GM23338 (cell line): ENCODE results near the gene MDN1.

Experiments
- EZH2phosphoT487 ChIP-seq: fragments of 200-600 bp; sonication (generic); IDR thresholded peaks from one replicate; pipeline ENCODE4 v1.8.1; 2018; ENCODE audit warnings: antibody characterized with exemption; ENCODE audit not compliant: unreplicated experiment
- JUNB ChIP-seq: IDR thresholded peaks from one replicate; pipeline ENCODE4 v1.6.1; 2016; ENCODE audit warnings: antibody characterized with exemption; ENCODE audit not compliant: unreplicated experiment
- STAT1 ChIP-seq: IDR thresholded peaks from one replicate; pipeline ENCODE4 v1.6.1; 2016; ENCODE audit warnings: antibody characterized with exemption; ENCODE audit not compliant: unreplicated experiment
- TF ChIP-seq, protein P1 (sequence below): IDR thresholded peaks from one replicate; pipeline ENCODE4 v1.6.1; 2018; ENCODE audit warnings: antibody characterized with exemption; ENCODE audit not compliant: unreplicated experiment
- TF ChIP-seq, protein P2 (sequence below), 2 experiments: fragments of 200-600 bp in 1 of 2; sonication (generic) in 1 of 2; conservative IDR thresholded peaks; 2 replicates each; pipeline versions ENCODE4 v1.5.1 to v1.6.1; 2016 to 2017; ENCODE audit warnings: antibody characterized with exemption in 2 of 2, low read depth in 2 of 2, mild to moderate bottlenecking in 2 of 2, moderate library complexity in 1 of 2
- TF ChIP-seq, protein P3 (sequence below): fragments of 250-450 bp; sonication (Bioruptor Pico); IDR thresholded peaks from 2 replicates; pipeline ENCODE4 v1.5.0; 2020; ENCODE audit warnings: mild to moderate bottlenecking, moderate library complexity

DNA sequence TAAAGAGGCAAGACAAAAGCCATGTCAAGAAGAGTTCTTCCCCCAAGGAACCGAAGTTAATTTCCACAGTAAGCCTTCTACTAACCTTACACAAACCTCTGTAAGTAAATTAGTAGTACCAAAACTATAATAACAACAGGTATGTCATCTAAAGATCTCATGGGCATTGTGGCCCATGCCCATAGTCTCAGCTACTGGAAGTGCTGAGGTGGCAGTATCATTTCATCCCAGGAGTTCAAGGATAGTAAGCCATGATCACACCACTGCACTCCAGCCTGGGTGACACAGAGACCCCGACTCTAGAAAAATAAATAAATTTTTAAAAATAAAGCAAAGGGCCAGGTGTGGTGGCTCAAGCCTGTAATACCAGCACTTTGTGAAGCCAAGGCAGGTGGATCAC, 29.2 kb downstream of the MDN1 start:
- TF ChIP-seq, protein P1, sequence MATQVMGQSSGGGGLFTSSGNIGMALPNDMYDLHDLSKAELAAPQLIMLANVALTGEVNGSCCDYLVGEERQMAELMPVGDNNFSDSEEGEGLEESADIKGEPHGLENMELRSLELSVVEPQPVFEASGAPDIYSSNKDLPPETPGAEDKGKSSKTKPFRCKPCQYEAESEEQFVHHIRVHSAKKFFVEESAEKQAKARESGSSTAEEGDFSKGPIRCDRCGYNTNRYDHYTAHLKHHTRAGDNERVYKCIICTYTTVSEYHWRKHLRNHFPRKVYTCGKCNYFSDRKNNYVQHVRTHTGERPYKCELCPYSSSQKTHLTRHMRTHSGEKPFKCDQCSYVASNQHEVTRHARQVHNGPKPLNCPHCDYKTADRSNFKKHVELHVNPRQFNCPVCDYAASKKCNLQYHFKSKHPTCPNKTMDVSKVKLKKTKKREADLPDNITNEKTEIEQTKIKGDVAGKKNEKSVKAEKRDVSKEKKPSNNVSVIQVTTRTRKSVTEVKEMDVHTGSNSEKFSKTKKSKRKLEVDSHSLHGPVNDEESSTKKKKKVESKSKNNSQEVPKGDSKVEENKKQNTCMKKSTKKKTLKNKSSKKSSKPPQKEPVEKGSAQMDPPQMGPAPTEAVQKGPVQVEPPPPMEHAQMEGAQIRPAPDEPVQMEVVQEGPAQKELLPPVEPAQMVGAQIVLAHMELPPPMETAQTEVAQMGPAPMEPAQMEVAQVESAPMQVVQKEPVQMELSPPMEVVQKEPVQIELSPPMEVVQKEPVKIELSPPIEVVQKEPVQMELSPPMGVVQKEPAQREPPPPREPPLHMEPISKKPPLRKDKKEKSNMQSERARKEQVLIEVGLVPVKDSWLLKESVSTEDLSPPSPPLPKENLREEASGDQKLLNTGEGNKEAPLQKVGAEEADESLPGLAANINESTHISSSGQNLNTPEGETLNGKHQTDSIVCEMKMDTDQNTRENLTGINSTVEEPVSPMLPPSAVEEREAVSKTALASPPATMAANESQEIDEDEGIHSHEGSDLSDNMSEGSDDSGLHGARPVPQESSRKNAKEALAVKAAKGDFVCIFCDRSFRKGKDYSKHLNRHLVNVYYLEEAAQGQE: no peak
- TF ChIP-seq, protein P2, sequence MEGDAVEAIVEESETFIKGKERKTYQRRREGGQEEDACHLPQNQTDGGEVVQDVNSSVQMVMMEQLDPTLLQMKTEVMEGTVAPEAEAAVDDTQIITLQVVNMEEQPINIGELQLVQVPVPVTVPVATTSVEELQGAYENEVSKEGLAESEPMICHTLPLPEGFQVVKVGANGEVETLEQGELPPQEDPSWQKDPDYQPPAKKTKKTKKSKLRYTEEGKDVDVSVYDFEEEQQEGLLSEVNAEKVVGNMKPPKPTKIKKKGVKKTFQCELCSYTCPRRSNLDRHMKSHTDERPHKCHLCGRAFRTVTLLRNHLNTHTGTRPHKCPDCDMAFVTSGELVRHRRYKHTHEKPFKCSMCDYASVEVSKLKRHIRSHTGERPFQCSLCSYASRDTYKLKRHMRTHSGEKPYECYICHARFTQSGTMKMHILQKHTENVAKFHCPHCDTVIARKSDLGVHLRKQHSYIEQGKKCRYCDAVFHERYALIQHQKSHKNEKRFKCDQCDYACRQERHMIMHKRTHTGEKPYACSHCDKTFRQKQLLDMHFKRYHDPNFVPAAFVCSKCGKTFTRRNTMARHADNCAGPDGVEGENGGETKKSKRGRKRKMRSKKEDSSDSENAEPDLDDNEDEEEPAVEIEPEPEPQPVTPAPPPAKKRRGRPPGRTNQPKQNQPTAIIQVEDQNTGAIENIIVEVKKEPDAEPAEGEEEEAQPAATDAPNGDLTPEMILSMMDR (conservative IDR thresholded peaks at IDR 0.05; ENCODE audit: low read depth in 2 of 2): no peak
- TF ChIP-seq EZH2phosphoT487 (no peak), JUNB (no peak), STAT1 (no peak)
- TF ChIP-seq, protein P3, sequence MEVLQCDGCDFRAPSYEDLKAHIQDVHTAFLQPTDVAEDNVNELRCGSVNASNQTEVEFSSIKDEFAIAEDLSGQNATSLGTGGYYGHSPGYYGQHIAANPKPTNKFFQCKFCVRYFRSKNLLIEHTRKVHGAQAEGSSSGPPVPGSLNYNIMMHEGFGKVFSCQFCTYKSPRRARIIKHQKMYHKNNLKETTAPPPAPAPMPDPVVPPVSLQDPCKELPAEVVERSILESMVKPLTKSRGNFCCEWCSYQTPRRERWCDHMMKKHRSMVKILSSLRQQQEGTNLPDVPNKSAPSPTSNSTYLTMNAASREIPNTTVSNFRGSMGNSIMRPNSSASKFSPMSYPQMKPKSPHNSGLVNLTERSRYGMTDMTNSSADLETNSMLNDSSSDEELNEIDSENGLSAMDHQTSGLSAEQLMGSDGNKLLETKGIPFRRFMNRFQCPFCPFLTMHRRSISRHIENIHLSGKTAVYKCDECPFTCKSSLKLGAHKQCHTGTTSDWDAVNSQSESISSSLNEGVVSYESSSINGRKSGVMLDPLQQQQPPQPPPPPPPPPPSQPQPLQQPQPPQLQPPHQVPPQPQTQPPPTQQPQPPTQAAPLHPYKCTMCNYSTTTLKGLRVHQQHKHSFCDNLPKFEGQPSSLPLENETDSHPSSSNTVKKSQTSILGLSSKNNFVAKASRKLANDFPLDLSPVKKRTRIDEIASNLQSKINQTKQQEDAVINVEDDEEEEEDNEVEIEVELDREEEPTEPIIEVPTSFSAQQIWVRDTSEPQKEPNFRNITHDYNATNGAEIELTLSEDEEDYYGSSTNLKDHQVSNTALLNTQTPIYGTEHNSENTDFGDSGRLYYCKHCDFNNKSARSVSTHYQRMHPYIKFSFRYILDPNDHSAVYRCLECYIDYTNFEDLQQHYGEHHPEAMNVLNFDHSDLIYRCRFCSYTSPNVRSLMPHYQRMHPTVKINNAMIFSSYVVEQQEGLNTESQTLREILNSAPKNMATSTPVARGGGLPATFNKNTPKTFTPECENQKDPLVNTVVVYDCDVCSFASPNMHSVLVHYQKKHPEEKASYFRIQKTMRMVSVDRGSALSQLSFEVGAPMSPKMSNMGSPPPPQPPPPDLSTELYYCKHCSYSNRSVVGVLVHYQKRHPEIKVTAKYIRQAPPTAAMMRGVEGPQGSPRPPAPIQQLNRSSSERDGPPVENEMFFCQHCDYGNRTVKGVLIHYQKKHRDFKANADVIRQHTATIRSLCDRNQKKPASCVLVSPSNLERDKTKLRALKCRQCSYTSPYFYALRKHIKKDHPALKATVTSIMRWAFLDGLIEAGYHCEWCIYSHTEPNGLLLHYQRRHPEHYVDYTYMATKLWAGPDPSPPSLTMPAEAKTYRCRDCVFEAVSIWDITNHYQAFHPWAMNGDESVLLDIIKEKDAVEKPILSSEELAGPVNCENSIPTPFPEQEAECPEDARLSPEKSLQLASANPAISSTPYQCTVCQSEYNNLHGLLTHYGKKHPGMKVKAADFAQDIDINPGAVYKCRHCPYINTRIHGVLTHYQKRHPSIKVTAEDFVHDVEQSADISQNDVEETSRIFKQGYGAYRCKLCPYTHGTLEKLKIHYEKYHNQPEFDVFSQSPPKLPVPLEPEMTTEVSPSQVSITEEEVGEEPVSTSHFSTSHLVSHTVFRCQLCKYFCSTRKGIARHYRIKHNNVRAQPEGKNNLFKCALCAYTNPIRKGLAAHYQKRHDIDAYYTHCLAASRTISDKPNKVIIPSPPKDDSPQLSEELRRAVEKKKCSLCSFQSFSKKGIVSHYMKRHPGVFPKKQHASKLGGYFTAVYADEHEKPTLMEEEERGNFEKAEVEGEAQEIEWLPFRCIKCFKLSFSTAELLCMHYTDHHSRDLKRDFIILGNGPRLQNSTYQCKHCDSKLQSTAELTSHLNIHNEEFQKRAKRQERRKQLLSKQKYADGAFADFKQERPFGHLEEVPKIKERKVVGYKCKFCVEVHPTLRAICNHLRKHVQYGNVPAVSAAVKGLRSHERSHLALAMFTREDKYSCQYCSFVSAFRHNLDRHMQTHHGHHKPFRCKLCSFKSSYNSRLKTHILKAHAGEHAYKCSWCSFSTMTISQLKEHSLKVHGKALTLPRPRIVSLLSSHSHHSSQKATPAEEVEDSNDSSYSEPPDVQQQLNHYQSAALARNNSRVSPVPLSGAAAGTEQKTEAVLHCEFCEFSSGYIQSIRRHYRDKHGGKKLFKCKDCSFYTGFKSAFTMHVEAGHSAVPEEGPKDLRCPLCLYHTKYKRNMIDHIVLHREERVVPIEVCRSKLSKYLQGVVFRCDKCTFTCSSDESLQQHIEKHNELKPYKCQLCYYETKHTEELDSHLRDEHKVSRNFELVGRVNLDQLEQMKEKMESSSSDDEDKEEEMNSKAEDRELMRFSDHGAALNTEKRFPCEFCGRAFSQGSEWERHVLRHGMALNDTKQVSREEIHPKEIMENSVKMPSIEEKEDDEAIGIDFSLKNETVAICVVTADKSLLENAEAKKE (CRISPR knock-in tag): no peak
